IMR-90 (cell line): ENCODE measurements around the gene RASL10B. TPM values are rescaled to one million over a fixed set of nuclear protein-coding genes. Genes with fewer than 3 reads are reported as not detected.

Experiments
- ATAC-seq: fragments of 200-7000 bp; cut with Tn5 transposase; 2 replicates; pipeline ENCODE4 v1.9.1; 2020; ENCODE audit warnings: low read depth, mild to moderate bottlenecking, moderate library complexity
- BruUV-seq: library from RNA; stranded (reverse); fragments of 400-500 nt; replicated peaks from 2 replicates; lab custom pipeline; 2021; lab: Mats Ljungman, UMichigan
- CTCF ChIA-PET: fragments of 300-600 bp; formaldehyde crosslinking; extraction: SDS; loops from one replicate; lab custom pipeline; 2021; ENCODE audit warnings: antibody characterized with exemption; lab: Yijun Ruan, JAX
- POLR2A ChIA-PET: fragments of 300-600 bp; sonication (Branson Sonifier 250); formaldehyde crosslinking; loops from one replicate; lab custom pipeline; 2022; ENCODE audit warnings: antibody characterized with exemption; ENCODE audit not compliant: unreplicated experiment; lab: Charles Lee
- DNase-seq: peaks from one replicate; pipeline ENCODE4 v3.0.0; 2013
- H2AFZ ChIP-seq: replicated peaks from 2 replicates; pipeline ENCODE3; 2013; ENCODE audit warnings: low read length, mild to moderate bottlenecking; ENCODE audit not compliant: poor library complexity
- H2AK5ac ChIP-seq: 2 replicates; pipeline ENCODE4 v1.6.1; 2013; ENCODE audit warnings: low read depth, low read length, inconsistent platforms
- H2AK9ac ChIP-seq: replicated peaks from 2 replicates; pipeline ENCODE3; 2013; ENCODE audit warnings: mild to moderate bottlenecking, low read depth, low read length, moderate library complexity; ENCODE audit not compliant: poor library complexity
- H2BK120ac ChIP-seq: 2 replicates; pipeline ENCODE4 v1.6.1; 2013; ENCODE audit warnings: low read depth, low read length, inconsistent platforms
- H2BK15ac ChIP-seq: 3 replicates; pipeline ENCODE4 v1.6.1; 2013; ENCODE audit warnings: low read depth, low read length, inconsistent platforms
- H2BK20ac ChIP-seq: 2 replicates; pipeline ENCODE4 v1.6.1; 2013; ENCODE audit warnings: low read depth, mild to moderate bottlenecking, inconsistent platforms, low read length, moderate library complexity
- H2BK5ac ChIP-seq: 2 replicates; pipeline ENCODE4 v1.6.1; 2013; ENCODE audit warnings: mild to moderate bottlenecking, low read depth, low read length, inconsistent platforms; ENCODE audit not compliant: poor library complexity, severe bottlenecking
- H3K14ac ChIP-seq: replicated peaks from 2 replicates; pipeline ENCODE4 v1.6.1; 2013; ENCODE audit warnings: low read depth, low read length, inconsistent platforms
- H3K18ac ChIP-seq: 2 replicates; pipeline ENCODE4 v1.6.1; 2013; ENCODE audit warnings: low read depth, low read length, control low read depth
- H3K23ac ChIP-seq: 2 replicates; pipeline ENCODE4 v1.6.1; 2013; ENCODE audit warnings: low read depth, low read length, inconsistent platforms
- H3K27ac ChIP-seq: 2 replicates; pipeline ENCODE4 v1.5.1; 2013; ENCODE audit warnings: mild to moderate bottlenecking, control low read depth, low read length; ENCODE audit not compliant: insufficient read depth
- H3K27me3 ChIP-seq: 2 replicates; pipeline ENCODE4 v1.6.1; 2013; ENCODE audit warnings: low read length; ENCODE audit not compliant: control insufficient read depth, insufficient read depth
- H3K36me3 ChIP-seq: 2 replicates; pipeline ENCODE4 v1.6.1; 2013; ENCODE audit warnings: low read length, mixed read lengths; ENCODE audit not compliant: control insufficient read depth, insufficient read depth
- H3K4ac ChIP-seq: 2 replicates; pipeline ENCODE4 v1.6.1; 2013; ENCODE audit warnings: low read depth, low read length, inconsistent platforms
- H3K4me1 ChIP-seq: 2 replicates; pipeline ENCODE4 v1.6.1; 2013; ENCODE audit warnings: low read length, mixed read lengths; ENCODE audit not compliant: control insufficient read depth, insufficient read depth
- H3K4me2 ChIP-seq: 2 replicates; pipeline ENCODE4 v1.6.1; 2013; ENCODE audit warnings: low read depth, mild to moderate bottlenecking, control low read depth, low read length, moderate library complexity
- H3K4me3 ChIP-seq: 2 replicates; pipeline ENCODE4 v1.5.1; 2013; ENCODE audit warnings: low read depth, mild to moderate bottlenecking, control low read depth, low read length, moderate library complexity; ENCODE audit not compliant: insufficient read depth
- H3K56ac ChIP-seq: 2 replicates; pipeline ENCODE4 v1.6.1; 2013; ENCODE audit warnings: low read length, inconsistent platforms; ENCODE audit not compliant: insufficient read depth; ENCODE audit errors: extremely low read depth
- H3K79me1 ChIP-seq, 2 experiments: 2 replicates each; pipeline ENCODE4 v1.6.1; 2013; ENCODE audit warnings: low read length in 2 of 2, inconsistent platforms in 1 of 2, low read depth in 1 of 2
- H3K9ac ChIP-seq: 2 replicates; pipeline ENCODE4 v1.6.1; 2013; ENCODE audit warnings: low read depth, low read length, control low read depth
- H3K9me1 ChIP-seq: 2 replicates; pipeline ENCODE4 v1.6.1; 2013; ENCODE audit warnings: low read length, inconsistent platforms; ENCODE audit not compliant: insufficient read depth
- H3K9me3 ChIP-seq: 2 replicates; pipeline ENCODE4 v1.6.1; 2013; ENCODE audit warnings: low read length; ENCODE audit not compliant: control insufficient read depth, insufficient read depth
- H4K20me1 ChIP-seq: 2 replicates; pipeline ENCODE4 v1.6.1; 2013; ENCODE audit warnings: low read length, inconsistent platforms; ENCODE audit not compliant: insufficient read depth
- H4K5ac ChIP-seq: 2 replicates; pipeline ENCODE4 v1.6.1; 2013; ENCODE audit warnings: mild to moderate bottlenecking, low read depth, low read length, control low read depth
- H4K8ac ChIP-seq, 2 experiments: 2 replicates each; pipeline ENCODE4 v1.6.1; 2013; ENCODE audit warnings: low read depth in 2 of 2, low read length in 2 of 2, control low read depth in 1 of 2, inconsistent platforms in 1 of 2
- H4K91ac ChIP-seq: 2 replicates; pipeline ENCODE4 v1.6.1; 2013; ENCODE audit warnings: low read depth, low read length, inconsistent platforms; ENCODE audit not compliant: insufficient read depth
- BHLHE40 ChIP-seq: fragments of 150-350 bp; IDR thresholded peaks from 2 replicates; pipeline ENCODE4 v1.6.1; 2016; ENCODE audit warnings: mild to moderate bottlenecking, low read depth, low read length
- CEBPB ChIP-seq: IDR thresholded peaks from 2 replicates; pipeline ENCODE4 v1.6.1; 2012; ENCODE audit warnings: low read depth, low read length, improper control_type of control experiment
- CHD1 ChIP-seq: IDR thresholded peaks from 2 replicates; pipeline ENCODE4 v1.6.1; 2012; ENCODE audit warnings: low read depth, low read length, improper control_type of control experiment
- CTCF ChIP-seq: conservative IDR thresholded peaks from 2 replicates; pipeline ENCODE4 v1.5.1; 2012; ENCODE audit warnings: mild to moderate bottlenecking, low read depth, low read length, improper control_type of control experiment
- FOS ChIP-seq: fragments of 150-350 bp; IDR thresholded peaks from 2 replicates; pipeline ENCODE4 v1.6.1; 2016; ENCODE audit warnings: low read depth, low read length
- MAFK ChIP-seq: IDR thresholded peaks from 2 replicates; pipeline ENCODE4 v1.6.1; 2012; ENCODE audit warnings: low read depth, low read length, improper control_type of control experiment
- MAZ ChIP-seq: IDR thresholded peaks from 2 replicates; pipeline ENCODE4 v1.6.1; 2012; ENCODE audit warnings: low read depth, mild to moderate bottlenecking, low read length, improper control_type of control experiment, moderate library complexity, borderline replicate concordance
- POLR2A ChIP-seq: IDR thresholded peaks from 2 replicates; pipeline ENCODE4 v1.6.1; 2012; ENCODE audit warnings: mild to moderate bottlenecking, low read depth, low read length
- RAD21 ChIP-seq: IDR thresholded peaks from 2 replicates; pipeline ENCODE4 v1.6.1; 2012; ENCODE audit warnings: low read length, improper control_type of control experiment
- RCOR1 ChIP-seq: IDR thresholded peaks from 2 replicates; pipeline ENCODE4 v1.6.1; 2012; ENCODE audit warnings: mild to moderate bottlenecking, low read length, improper control_type of control experiment; ENCODE audit not compliant: insufficient replicate concordance
- RFX5 ChIP-seq: IDR thresholded peaks from 2 replicates; pipeline ENCODE4 v1.8.0; 2012; ENCODE audit warnings: low read depth, mild to moderate bottlenecking, low read length, moderate library complexity
- USF2 ChIP-seq: fragments of 150-350 bp; IDR thresholded peaks from 2 replicates; pipeline ENCODE4 v1.6.1; 2017; ENCODE audit warnings: mild to moderate bottlenecking, antibody characterized with exemption, low read length, low read depth
- WGBS, 2 experiments: methylation state at CpG; one replicate each; pipeline versions ENCODE4 v1.1.5 to v1.1.7; 2013; ENCODE audit warnings: missing lambda C conversion rate in 2 of 2; ENCODE audit not compliant: insufficient read length in 1 of 2; ENCODE audit errors: extremely low coverage in 2 of 2; 5-methylcytosine and 5-hydroxymethylcytosine counted together
- dilution Hi-C: fragments of 300-500 bp; cut with HindIII; formaldehyde crosslinking; loops from one replicate; pipeline ENCODE4 v1.14.3; 2018; ENCODE audit warnings: low sequenced_read_pairs; ENCODE audit not compliant: unreplicated experiment
- in situ Hi-C: fragments of 300-500 bp; cut with MboI; formaldehyde crosslinking; loops from 3 replicates; pipeline ENCODE4 v1.14.3; 2019; ENCODE audit warnings: low sequenced_read_pairs, inconsistent platforms, mixed read lengths
- intact Hi-C: fragments of 100-400 bp; cut with micrococcal nuclease; formaldehyde crosslinking; loops from 2 replicates; pipeline ENCODE4 v1.10.0; 2022
- polyA plus RNA-seq, 3 experiments: library from polyadenylated mRNA; depleted of rRNA; stranded (reverse); fragments of >200 nt; gene quantifications; 2 replicates each; pipeline ENCODE4 v1.2.3, GENCODE V29; 2012; ENCODE audit warnings: low replicate concordance in 1 of 3
- total RNA-seq: library from RNA; depleted of rRNA; stranded (reverse); fragments of >200 nt; gene quantifications from 2 replicates; pipeline ENCODE4 v1.2.3, GENCODE V29; 2012

Gene RASL10B
- total and polyA plus RNA-seq, 2 of the 4 experiments (the other 2 are of a cell fraction), result 4.1 to 4.7 TPM

- TF ChIP-seq RFX5 (no peak), CEBPB (no peak), FOS (no peak)
These were observed 32.9 kb downstream of the RASL10B start (continued) for GRCh38 chr17:35764123-35764991.

- H2BK5ac ChIP-seq, result no peak overlapping the region
- no peak overlapping the region for H3K4ac ChIP-seq
- in situ Hi-C loops, result no loop called here
- H3K27me3 ChIP-seq, result peaks cover 23% of the 10 kb centered on the region
- ChIA-PET POLR2A (no interaction called here), CTCF (interaction anchor here (1.0 to 2.3 kb wide), 5 partner anchors 36 to 54 kb away, joined by 4 to 18 read pairs (median 15); partner anchors contain the start of gene TAF15)
- no peak for DNase-seq
- no peak overlapping the region for H3K14ac ChIP-seq
- peak overlapping the region; percentile 43 for H2AFZ ChIP-seq
- peaks cover 3% of the 10 kb centered on the region for H3K4me1 ChIP-seq
- no peak overlapping the region for H4K5ac ChIP-seq
- no peak overlapping the region for H3K18ac ChIP-seq
- H3K4me2 ChIP-seq, result no peak overlapping the region
- no peaks in the 10 kb centered on the region for H3K79me1 ChIP-seq
- no peaks in the 10 kb centered on the region for H3K9me3 ChIP-seq
- 40% methylated on average over 1 of the region's 11 CpGs; no CpG with 5 or more reads in 1 of the 2 experiments for WGBS, 2 experiments
- H3K9me1 ChIP-seq, result no peaks in the 10 kb centered on the region
- H4K20me1 ChIP-seq, result peaks cover 8% of the 10 kb centered on the region; the same call in 1 of the 2 replicates
- H2BK120ac ChIP-seq, result no peak overlapping the region
- H3K36me3 ChIP-seq, result no peaks in the 10 kb centered on the region
- dilution Hi-C loops, result no loop called here
- BruUV-seq, result no TSS peak
- H3K4me3 ChIP-seq, result no peak overlapping the region
- ATAC-seq, result no peak
- H3K56ac ChIP-seq, result no peak overlapping the region
- H2BK15ac ChIP-seq, result no peak overlapping the region
- no peak overlapping the region for H4K8ac ChIP-seq
- H3K23ac ChIP-seq, result no peak overlapping the region; the same call in 1 of the 2 replicates
- H2AK9ac ChIP-seq, result no peak overlapping the region
- H3K9ac ChIP-seq, result no peak overlapping the region
- no peak overlapping the region for H3K27ac ChIP-seq
- no peak overlapping the region; the same call in 1 of the 2 replicates for H2AK5ac ChIP-seq
- H2BK20ac ChIP-seq, result no peak overlapping the region
- no peak overlapping the region for H4K91ac ChIP-seq
- intact Hi-C loops, result no loop called here
- TF ChIP-seq USF2, result no peak
- TF ChIP-seq RCOR1, result no peak
- no peak for TF ChIP-seq RFX5
- TF ChIP-seq FOS, result no peak
- TF ChIP-seq MAZ, result no peak
- TF ChIP-seq CHD1, result no peak
- TF ChIP-seq BHLHE40, result no peak
- no peak for TF ChIP-seq RAD21
- TF ChIP-seq CTCF, result no peak
- TF ChIP-seq POLR2A, result no peak
- no peak for TF ChIP-seq MAFK
These were observed 33.8 kb downstream of the RASL10B start for GRCh38 chr17:35765086-35765710.
